Spleen (tissue), 11 donors: ENCODE results near the gene FOXO6. TPM values are rescaled to one million over a fixed set of nuclear protein-coding genes. Genes with fewer than 3 reads are reported as not detected.

Experiments used
- DNase-seq: peaks from one replicate; pipeline ENCODE4 v3.0.0-alpha.2; 2020
- H3K27ac ChIP-seq, 8 donors: fragments of 200-600 bp; sonication (generic) in 7 of 8; 1 replicate in 4 of 8; 2 replicates in 4 of 8; pipeline versions ENCODE4 v1.5.0 to v1.8.0; 2016 to 2021; ENCODE audit warnings: inconsistent platforms in 4 of 8, mild to moderate bottlenecking in 4 of 8, moderate library complexity in 1 of 8
- H3K27me3 ChIP-seq, 7 donors: fragments of 200-600 bp; sonication (generic) in 6 of 7; replicated peaks in 1 of 7; 1 replicate in 4 of 7; 2 replicates in 3 of 7; pipeline versions ENCODE4 v1.5.0 to v1.8.0; 2016 to 2021; ENCODE audit warnings: inconsistent platforms in 3 of 7, mild to moderate bottlenecking in 1 of 7
- H3K36me3 ChIP-seq, 6 donors: fragments of 200-600 bp; sonication (generic) in 5 of 6; 1 replicate in 4 of 6; 2 replicates in 2 of 6; pipeline versions ENCODE4 v1.5.0 to v1.8.0; 2016 to 2021; ENCODE audit warnings: inconsistent platforms in 2 of 6
- H3K4me1 ChIP-seq, 6 donors: fragments of 200-600 bp; sonication (generic) in 5 of 6; 1 replicate in 3 of 6; 2 replicates in 3 of 6; pipeline versions ENCODE4 v1.5.0 to v1.8.0; 2016 to 2021; ENCODE audit warnings: inconsistent platforms in 3 of 6
- H3K4me3 ChIP-seq, 8 donors: fragments of 200-600 bp; sonication (generic) in 7 of 8; 1 replicate in 4 of 8; 2 replicates in 4 of 8; pipeline versions ENCODE4 v1.5.0 to v1.8.0; 2016 to 2021; ENCODE audit warnings: inconsistent platforms in 4 of 8, mild to moderate bottlenecking in 4 of 8, moderate library complexity in 2 of 8
- H3K9me3 ChIP-seq, 8 donors: fragments of 200-600 bp; sonication (generic) in 7 of 8; 1 replicate in 4 of 8; 2 replicates in 4 of 8; pipeline versions ENCODE4 v1.5.0 to v1.8.0; 2016 to 2021; ENCODE audit warnings: inconsistent platforms in 4 of 8
- POLR2A ChIP-seq, 3 donors: fragments of 450-650 bp; IDR thresholded peaks; one replicate each; pipeline ENCODE4 v1.5.1; 2017; ENCODE audit warnings: antibody characterized with exemption in 3 of 3, mild to moderate bottlenecking in 1 of 3
- POLR2AphosphoS5 ChIP-seq, 3 donors: sonication (generic); formaldehyde crosslinking; IDR thresholded peaks; one replicate each; pipeline ENCODE4 v1.5.1; 2017; ENCODE audit warnings: antibody characterized with exemption in 3 of 3
- WGBS, 5 donors: extraction: QIAGEN DNeasy Blood & Tissue Kit in 3 of 5; methylation state at CpG; one replicate each; pipeline versions ENCODE4 v1.1.5 to v1.1.7; 2013 to 2018; 5-methylcytosine and 5-hydroxymethylcytosine counted together
- intact Hi-C: fragments of 100-400 bp; cut with DNase I; formaldehyde crosslinking; loops from one replicate; pipeline ENCODE4 v1.15.0; 2023; ENCODE audit warnings: low total_unique reads
- polyA plus RNA-seq, 3 donors: library from polyadenylated mRNA; stranded (reverse); fragments of 200-250 nt; gene quantifications; one replicate each; pipeline ENCODE4 v1.2.1, GENCODE V29; 2013
- total RNA-seq, 7 donors: library from RNA; depleted of rRNA in 3 of 7; stranded (reverse); fragments of >200 nt in 3 of 7; fragmentation: NEBNext Ultra II Directional in 4 of 7; extraction: Animal tissue kit (Norgen Biotek cat#: 25700) in 4 of 7; gene quantifications; one replicate each; pipeline versions ENCODE4 v1.1.0 to v1.2.1, GENCODE V29; 2016 to 2021
- TF ChIP-seq, protein P1 (sequence below), 11 experiments: fragments of 200-600 bp in 7 of 11; fragments of 450-650 bp in 4 of 11; sonication (generic) in 4 of 11; IDR thresholded peaks in 8 of 11; conservative IDR thresholded peaks in 3 of 11; 1 replicate in 7 of 11; 2 replicates in 4 of 11; pipeline versions ENCODE4 v1.4.0 to v1.8.0; 2016 to 2021; ENCODE audit warnings: antibody characterized with exemption in 11 of 11, inconsistent platforms in 4 of 11, mild to moderate bottlenecking in 1 of 11
- donor health status: healthy with polysubstance abuse.
- donor health status: DM: no; HTN: no; CAD: no; lungs with moderate emphysema.
- donor health status: DM: no; HTN: no; CAD: no.
- donor health status: Bipolar disorder and iron deficiency.
- donor health status: healthy.
- donor health status: DM: no; HTN: no; CAD: no.
- donor health status: DM: yes; HTN: yes; CAD: no.

The FOXO6 gene
- total and polyA plus RNA-seq, 10 donors: 0.14 to 1.6 (median 0.32) TPM; not detected in 1

DNA sequence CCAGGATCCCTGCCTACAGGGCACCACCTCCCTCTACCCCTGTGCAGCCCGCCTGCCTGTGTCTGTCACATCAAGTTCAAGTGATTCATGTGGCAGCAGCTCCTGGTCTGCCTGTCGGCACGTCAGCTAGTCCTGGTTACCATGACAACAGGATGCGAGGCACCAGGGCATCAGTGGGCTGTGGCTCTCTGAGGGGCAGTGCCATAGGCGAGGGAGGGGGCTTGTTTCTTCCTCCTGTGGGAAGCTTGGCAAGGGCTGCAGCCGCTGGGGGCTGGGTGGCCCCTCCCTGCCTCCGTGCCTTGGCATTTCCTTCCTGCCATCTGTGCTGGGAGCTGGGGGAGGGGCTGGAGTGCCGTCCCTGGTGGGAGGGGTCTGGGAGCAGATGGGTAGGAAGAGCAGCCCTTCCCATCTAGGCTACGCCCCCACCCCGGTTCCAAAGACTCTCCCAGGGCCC lies 43.1 kb downstream of the FOXO6 start:
- DNase-seq: no peak

DNA sequence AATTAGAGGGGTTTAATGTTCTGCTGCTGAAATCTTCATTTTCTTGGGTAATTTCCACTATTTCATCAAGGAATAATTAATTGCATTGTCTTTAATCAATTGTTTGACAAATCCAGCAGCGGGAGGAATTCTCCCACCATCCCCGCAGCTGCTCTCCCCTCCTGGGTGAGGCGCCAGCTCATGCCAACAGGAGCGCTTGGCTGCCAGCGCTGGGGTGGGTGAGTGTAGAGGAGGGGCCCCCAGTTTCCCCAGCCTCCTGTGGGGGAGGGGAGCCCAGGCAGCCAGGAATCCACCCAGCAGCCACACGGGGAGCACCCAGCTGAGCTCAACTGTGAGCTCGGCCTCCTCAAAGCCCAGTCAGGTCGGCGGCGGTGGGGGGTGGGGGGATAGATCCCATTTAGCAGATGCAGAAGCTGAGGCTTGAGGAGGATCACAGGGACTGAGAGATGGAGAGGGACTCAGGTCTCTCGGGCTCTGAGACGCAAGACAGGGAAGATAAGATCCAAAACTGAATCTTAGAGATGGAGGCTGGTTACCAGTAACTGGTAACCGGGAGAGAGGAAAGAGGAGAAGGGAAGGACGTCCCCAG lies 46.5 kb downstream of the FOXO6 start:
- TF ChIP-seq POLR2A (IDR thresholded peaks at IDR 0.05) (no peak), POLR2AphosphoS5 (IDR thresholded peaks at IDR 0.05) (no peak)
- TF ChIP-seq, protein P1, sequence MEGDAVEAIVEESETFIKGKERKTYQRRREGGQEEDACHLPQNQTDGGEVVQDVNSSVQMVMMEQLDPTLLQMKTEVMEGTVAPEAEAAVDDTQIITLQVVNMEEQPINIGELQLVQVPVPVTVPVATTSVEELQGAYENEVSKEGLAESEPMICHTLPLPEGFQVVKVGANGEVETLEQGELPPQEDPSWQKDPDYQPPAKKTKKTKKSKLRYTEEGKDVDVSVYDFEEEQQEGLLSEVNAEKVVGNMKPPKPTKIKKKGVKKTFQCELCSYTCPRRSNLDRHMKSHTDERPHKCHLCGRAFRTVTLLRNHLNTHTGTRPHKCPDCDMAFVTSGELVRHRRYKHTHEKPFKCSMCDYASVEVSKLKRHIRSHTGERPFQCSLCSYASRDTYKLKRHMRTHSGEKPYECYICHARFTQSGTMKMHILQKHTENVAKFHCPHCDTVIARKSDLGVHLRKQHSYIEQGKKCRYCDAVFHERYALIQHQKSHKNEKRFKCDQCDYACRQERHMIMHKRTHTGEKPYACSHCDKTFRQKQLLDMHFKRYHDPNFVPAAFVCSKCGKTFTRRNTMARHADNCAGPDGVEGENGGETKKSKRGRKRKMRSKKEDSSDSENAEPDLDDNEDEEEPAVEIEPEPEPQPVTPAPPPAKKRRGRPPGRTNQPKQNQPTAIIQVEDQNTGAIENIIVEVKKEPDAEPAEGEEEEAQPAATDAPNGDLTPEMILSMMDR (IDR thresholded peaks at IDR 0.05 in 8 of 11, conservative IDR thresholded peaks at IDR 0.05 in 3 of 11): no peak
- H3K36me3 ChIP-seq: no peaks in the 10 kb centered on the region
- peaks cover 0 to 4% (median 0%) of the 10 kb centered on the region in 8 donors for H3K9me3 ChIP-seq
- H3K27me3 ChIP-seq: peaks cover 0 to 57% (median 0%) of the 10 kb centered on the region in 7 donors
- peaks cover 0 to 18% (median 8%) of the 10 kb centered on the region in 6 donors for H3K4me1 ChIP-seq
- no peak overlapping the region for H3K4me3 ChIP-seq
- intact Hi-C loops: no loop called here
- no peak overlapping the region for H3K27ac ChIP-seq
- DNase-seq: no peak
- 72 to 75% (median 73%) methylated on average over 14 of the region's 14 CpGs for WGBS, 5 donors

More for the DNA sequence above, 43.1 kb downstream of the FOXO6 start:
- Histone ChIP-seq H3K27me3 (peaks cover 0 to 53% (median 0%) of the 10 kb centered on the region in 7 donors), H3K4me1 (peaks cover 0 to 11% (median 8%) of the 10 kb centered on the region in 6 donors), H3K27ac (no peak overlapping the region), H3K9me3 (peaks cover 0 to 5% (median 0%) of the 10 kb centered on the region in 8 donors), H3K36me3 (no peaks in the 10 kb centered on the region), H3K4me3 (no peak overlapping the region)
- WGBS, 5 donors: 0 to 4% (median 2%) methylated on average over 3 to 10 of the region's 10 CpGs
- intact Hi-C loops: no loop called here
- TF ChIP-seq, protein P1 (IDR thresholded peaks at IDR 0.05 in 8 of 11, conservative IDR thresholded peaks at IDR 0.05 in 3 of 11): no peak
- no peak for TF ChIP-seq POLR2A (IDR thresholded peaks at IDR 0.05)
- peak in 2 of 3 donors; percentile 46 to 51 for TF ChIP-seq POLR2AphosphoS5 (IDR thresholded peaks at IDR 0.05)

DNA sequence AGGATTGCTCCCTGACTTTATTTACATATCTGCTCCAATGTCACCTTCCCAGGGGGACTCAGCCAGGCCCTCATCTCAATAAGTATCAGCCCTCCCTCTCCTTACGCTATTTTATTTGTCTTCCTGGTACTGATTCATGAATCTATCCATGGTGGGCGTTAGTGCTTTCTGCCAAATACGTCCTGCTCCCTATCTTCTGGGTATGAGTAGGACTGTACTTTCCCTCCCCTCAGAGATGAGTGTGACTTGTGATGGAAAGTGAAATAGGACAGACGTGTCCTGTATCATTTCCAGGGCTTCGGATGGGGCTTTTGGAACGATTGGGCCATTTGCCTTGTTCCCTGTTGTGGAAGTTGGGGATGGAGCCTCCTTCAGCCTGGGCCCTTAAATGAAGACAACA lies 47.5 kb downstream of the FOXO6 start:
- Histone ChIP-seq H3K4me3 (no peak overlapping the region), H3K36me3 (no peaks in the 10 kb centered on the region), H3K27ac (no peak overlapping the region), H3K4me1 (peaks cover 0 to 28% (median 11%) of the 10 kb centered on the region in 6 donors), H3K27me3 (peaks cover 0 to 51% (median 0%) of the 10 kb centered on the region in 7 donors), H3K9me3 (peaks cover 0 to 4% (median 0%) of the 10 kb centered on the region in 8 donors)
- intact Hi-C loops: no loop called here
- DNase-seq: no peak
- TF ChIP-seq, protein P1 (IDR thresholded peaks at IDR 0.05 in 8 of 11, conservative IDR thresholded peaks at IDR 0.05 in 3 of 11): no peak
- TF ChIP-seq POLR2AphosphoS5 (IDR thresholded peaks at IDR 0.05) (no peak), POLR2A (IDR thresholded peaks at IDR 0.05) (no peak)
- WGBS, 5 donors: 77 to 82% (median 80%) methylated on average over 6 of the region's 6 CpGs

DNA sequence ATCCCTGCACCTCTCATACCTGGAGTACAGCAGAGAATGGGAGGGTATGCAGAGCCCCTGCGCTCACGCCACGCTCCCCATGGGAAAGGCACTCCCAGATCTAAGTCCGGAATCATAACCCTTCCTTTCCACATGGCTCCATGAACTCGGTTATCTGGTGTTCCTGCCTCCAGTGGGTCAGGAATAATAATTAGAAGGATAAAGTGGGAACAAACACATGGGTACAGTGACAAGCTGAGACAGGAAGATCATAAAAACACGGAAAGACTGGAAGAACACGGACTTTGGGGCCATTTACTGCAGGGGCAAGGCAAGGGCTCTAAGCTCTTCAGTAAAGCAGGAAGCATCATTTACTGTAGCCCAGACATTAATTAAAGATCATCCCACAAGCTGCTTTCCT lies 48.6 kb downstream of the FOXO6 start:
- Histone ChIP-seq H3K36me3 (no peaks in the 10 kb centered on the region), H3K4me3 (no peak overlapping the region), H3K9me3 (peaks cover 0 to 4% (median 0%) of the 10 kb centered on the region in 8 donors), H3K27me3 (peaks cover 0 to 40% (median 0%) of the 10 kb centered on the region in 7 donors), H3K27ac (no peak overlapping the region), H3K4me1 (peaks cover 0 to 31% (median 5%) of the 10 kb centered on the region in 6 donors)
- WGBS, 5 donors: 66 to 78% (median 69%) methylated on average over 7 of the region's 7 CpGs
- no peak for DNase-seq
- intact Hi-C loops: no loop called here
- no peak for TF ChIP-seq POLR2AphosphoS5 (IDR thresholded peaks at IDR 0.05)
- no peak for TF ChIP-seq POLR2A (IDR thresholded peaks at IDR 0.05)
- TF ChIP-seq, protein P1 (IDR thresholded peaks at IDR 0.05 in 8 of 11, conservative IDR thresholded peaks at IDR 0.05 in 3 of 11): no peak
